ENCODE data around the gene TOX2.

GRCh38 chr20:43941476-43942200, 27.0 kb downstream of the TOX2 start:
- TF ChIP-seq CTCF (IDR thresholded peaks at IDR 0.05), result no peak
- TF ChIP-seq SIN3A (IDR thresholded peaks at IDR 0.05; ENCODE audit: borderline replicate concordance, insufficient read depth, low read depth, low read length), result no peak
- no peak for TF ChIP-seq REST (IDR thresholded peaks at IDR 0.05; ENCODE audit: insufficient read depth in 1 of 2, low read depth in 2 of 2, low read length in 1 of 2)
- no peak for TF ChIP-seq POLR2AphosphoS5 (IDR thresholded peaks at IDR 0.05; ENCODE audit: low read depth, low read length)

Data from Panc1 (cell line).